NCI-H1694 treated with DMSO at 0.1 percent for 48 hours (cell line): ENCODE measurements around the gene NBR1.
A peak's percentile ranks its signal among the peaks of the same experiment; 100 is the strongest.
"Not testable (repeated sequence)": the region's sequence is repeated elsewhere in the genome, so short reads cannot be mapped to it uniquely, and the experiment has no call there.

Experiments
- DNase-seq: peaks from one replicate; lab custom pipeline; 2025; lab: John Stamatoyannopoulos, UW

Gene NBR1

GRCh38 chr17:43159232-43159631 lies 11.8 kb upstream of the NBR1 start:
- not testable (repeated sequence) for DNase-seq

GRCh38 chr17:43159957-43160356 lies 11.1 kb upstream of the NBR1 start:
- not testable (repeated sequence) for DNase-seq

GRCh38 chr17:43165971-43166370 lies 5.0 kb upstream of the NBR1 start:
- not testable (repeated sequence) for DNase-seq

GRCh38 chr17:43169561-43170139 lies 1.4 kb upstream of the NBR1 start:
- no peak for DNase-seq

GRCh38 chr17:43170140-43170765 lies 761 bp upstream of the NBR1 start:
- DNase-seq = peak; percentile 92

- DNase-seq = peak; percentile 33
These were observed 823 bp downstream of the NBR1 start for GRCh38 chr17:43171586-43172487.

- DNase-seq = no peak
These were observed 4.5 kb downstream of the NBR1 start for GRCh38 chr17:43175213-43176118.

GRCh38 chr17:43176119-43176570 lies 5.1 kb downstream of the NBR1 start:
- no peak for DNase-seq

- DNase-seq = no peak
These were observed 12.9 kb downstream of the NBR1 start for GRCh38 chr17:43183921-43184320.

GRCh38 chr17:43186656-43187055 lies 15.6 kb downstream of the NBR1 start:
- DNase-seq = not testable (repeated sequence)

- DNase-seq = no peak
These were observed 22.2 kb downstream of the NBR1 start for GRCh38 chr17:43193251-43193650.

GRCh38 chr17:43199633-43200032 lies 28.6 kb downstream of the NBR1 start:
- no peak for DNase-seq

- DNase-seq = no peak
These were observed 29.1 kb downstream of the NBR1 start for GRCh38 chr17:43200127-43200526.

- not testable (repeated sequence) for DNase-seq
These were observed 32.0 kb downstream of the NBR1 start for GRCh38 chr17:43203013-43203412.

GRCh38 chr17:43210576-43210975 lies 39.6 kb downstream of the NBR1 start:
- DNase-seq = no peak

GRCh38 chr17:43211123-43211479 lies 40.1 kb downstream of the NBR1 start:
- DNase-seq = no peak

GRCh38 chr17:43211480-43212402 lies 40.7 kb downstream of the NBR1 start, which contains the start of gene TMEM106A:
Gene TMEM106A (plus strand): TSS chr17:43211875. CDS start chr17:43213042, 1,167 bp downstream.
- peak; percentile 65 for DNase-seq

GRCh38 chr17:43212641-43213490 lies 41.9 kb downstream of the NBR1 start:
- DNase-seq = no peak

GRCh38 chr17:43213545-43213944 lies 42.5 kb downstream of the NBR1 start:
- DNase-seq = no peak

GRCh38 chr17:43215341-43215740 lies 44.3 kb downstream of the NBR1 start:
- DNase-seq = no peak
